ENCODE results near the gene RPH3AL. TPM values are rescaled to one million over a fixed set of nuclear protein-coding genes. Genes with fewer than 3 reads are reported as not detected.

RPH3AL gene
- total RNA-seq, 1 donor from 2014 or later: 0.78 TPM

GRCh38 chr17:381516-381915, 28.9 kb upstream of the RPH3AL start:
- peaks cover 38% of the 10 kb centered on the region for H3K4me1 Mint-ChIP-seq (ENCODE audit: unreplicated experiment)

DNA sequence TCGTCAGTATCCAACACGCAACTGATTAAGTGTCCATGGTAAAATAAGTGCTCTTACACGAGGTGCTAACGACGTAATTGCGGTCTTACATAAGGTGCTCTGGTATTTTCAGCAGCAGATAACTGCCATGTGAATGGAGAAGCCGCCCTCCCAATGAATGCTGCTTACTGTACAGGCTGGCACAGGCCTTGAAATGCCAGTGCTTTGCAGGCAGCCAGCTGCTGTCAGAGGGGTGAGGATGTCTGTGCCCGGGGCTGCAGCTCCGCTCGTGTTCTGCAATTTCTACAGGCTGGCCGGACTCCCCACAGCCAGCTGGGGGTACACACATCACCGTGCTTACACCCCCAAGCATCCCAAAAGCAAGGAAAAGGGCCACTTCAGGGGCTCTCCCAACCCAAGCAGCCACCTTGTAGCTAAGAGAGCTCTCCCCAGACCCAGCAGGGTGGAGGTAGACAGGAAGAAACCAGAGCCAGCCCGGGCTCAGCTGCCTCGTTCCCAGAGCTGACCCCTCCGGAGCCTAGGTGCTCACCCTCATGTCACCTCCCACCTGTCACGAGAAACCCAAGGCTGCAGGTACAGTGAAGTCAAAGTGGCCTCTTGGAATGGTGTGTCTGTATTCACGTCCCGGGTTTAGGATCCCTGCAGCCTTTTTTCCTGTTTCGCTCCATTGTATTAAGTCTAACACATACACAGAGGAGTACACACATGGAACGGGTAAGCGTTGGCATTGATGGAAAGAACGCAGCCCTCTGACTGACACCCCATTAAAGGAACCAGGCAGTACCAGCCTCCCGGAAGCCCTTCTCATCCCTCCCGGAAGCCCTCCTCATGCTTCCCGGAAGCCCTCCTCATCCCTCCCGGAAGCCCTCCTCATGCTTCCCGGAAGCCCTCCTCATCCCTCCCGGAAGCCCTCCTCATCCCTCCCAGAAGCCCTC, 27.2 kb upstream of the RPH3AL start:
- Mint-ChIP-seq H3K27ac (ENCODE audit: unreplicated experiment) (no peak overlapping the region), H3K4me1 (ENCODE audit: unreplicated experiment) (peaks cover 38% of the 10 kb centered on the region), H3K27me3 (ENCODE audit: unreplicated experiment) (peaks cover 18% of the 10 kb centered on the region), H3K4me3 (ENCODE audit: unreplicated experiment) (no peak overlapping the region), H3K36me3 (ENCODE audit: unreplicated experiment) (no peaks in the 10 kb centered on the region), H3K9me3 (ENCODE audit: unreplicated experiment) (no peaks in the 10 kb centered on the region)
- no peak for TF ChIP-seq CTCF (IDR thresholded peaks at IDR 0.05)
- DNase-seq (ENCODE audit: extremely low spot score, unreplicated experiment): no peak

More at GRCh38 chr17:381516-381915, 28.9 kb upstream of the RPH3AL start:
- Mint-ChIP-seq H3K27me3 (ENCODE audit: unreplicated experiment) (peaks cover 15% of the 10 kb centered on the region), H3K9me3 (ENCODE audit: unreplicated experiment) (no peaks in the 10 kb centered on the region), H3K27ac (ENCODE audit: unreplicated experiment) (no peak overlapping the region), H3K4me3 (ENCODE audit: unreplicated experiment) (no peak overlapping the region), H3K36me3 (ENCODE audit: unreplicated experiment) (no peaks in the 10 kb centered on the region)
- TF ChIP-seq CTCF (IDR thresholded peaks at IDR 0.05): no peak
- DNase-seq (ENCODE audit: extremely low spot score, unreplicated experiment): no peak

DNA sequence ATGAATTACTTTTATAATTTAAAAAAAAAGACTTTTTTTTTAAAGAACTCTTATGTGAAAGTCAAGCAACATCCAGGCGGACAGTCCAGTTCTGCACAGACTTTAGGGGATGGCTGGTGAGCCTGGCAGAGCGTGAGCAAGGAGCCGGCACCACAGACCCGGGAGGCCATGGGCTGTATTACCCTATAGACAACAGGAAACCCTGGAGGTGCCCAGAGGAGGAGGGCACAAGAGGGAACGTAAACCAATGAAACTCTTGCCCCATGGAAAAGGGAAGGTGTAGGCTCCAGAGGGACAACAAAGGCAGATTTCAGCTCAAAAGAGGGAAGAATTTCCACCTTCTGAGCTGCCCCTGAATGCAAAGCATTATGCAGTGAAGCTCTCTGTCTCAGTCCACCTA, 25.5 kb upstream of the RPH3AL start:
- TF ChIP-seq CTCF (IDR thresholded peaks at IDR 0.05): no peak
- Mint-ChIP-seq H3K4me3 (ENCODE audit: unreplicated experiment) (no peak overlapping the region), H3K4me1 (ENCODE audit: unreplicated experiment) (peaks cover 24% of the 10 kb centered on the region), H3K27ac (ENCODE audit: unreplicated experiment) (no peak overlapping the region), H3K9me3 (ENCODE audit: unreplicated experiment) (no peaks in the 10 kb centered on the region), H3K27me3 (ENCODE audit: unreplicated experiment) (peaks cover 18% of the 10 kb centered on the region), H3K36me3 (ENCODE audit: unreplicated experiment) (no peaks in the 10 kb centered on the region)
- DNase-seq (ENCODE audit: extremely low spot score, unreplicated experiment): no peak

DNA sequence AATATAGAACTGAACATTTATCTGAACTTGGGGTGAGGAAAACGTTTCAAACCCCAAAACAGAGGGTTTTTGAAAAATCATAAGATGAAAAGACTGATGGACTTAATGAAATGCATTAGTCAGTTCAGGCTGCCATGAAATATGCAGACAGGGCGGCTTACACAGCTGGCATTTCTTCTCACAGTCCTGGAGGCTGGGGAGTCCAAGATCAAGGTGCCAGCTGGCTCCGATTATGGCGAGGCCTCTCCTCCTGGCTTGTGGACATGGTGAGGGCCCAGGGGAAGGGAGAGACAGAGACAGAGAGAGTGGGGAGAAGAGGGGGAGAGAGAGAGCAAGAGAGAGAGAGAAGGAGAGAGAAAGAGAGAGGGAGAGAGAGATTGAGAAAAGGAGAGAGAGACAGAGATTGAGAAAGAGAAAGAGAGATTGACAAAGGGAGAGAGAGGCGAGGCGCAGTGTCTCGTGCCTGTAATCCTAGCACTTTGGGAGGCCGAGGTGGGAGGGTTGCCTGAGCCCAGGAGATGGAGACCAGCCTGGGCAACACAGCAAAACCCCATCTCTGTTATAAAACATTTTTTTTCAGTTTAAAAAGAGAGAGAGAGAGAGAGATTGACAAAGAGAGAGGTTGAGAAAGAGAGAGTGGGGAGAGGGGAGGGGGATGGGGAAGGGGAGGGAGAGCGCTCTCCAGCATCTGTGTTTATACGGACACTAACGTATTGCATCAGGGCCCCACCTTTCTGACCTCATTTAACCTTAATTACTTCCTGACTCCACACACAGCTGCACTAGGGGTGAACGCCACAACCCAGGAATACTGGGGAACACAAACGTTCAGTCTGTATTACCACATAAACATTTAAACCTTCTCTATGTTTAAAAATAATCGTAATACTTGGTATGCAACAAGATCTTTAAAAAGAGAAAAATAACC, 24.6 kb upstream of the RPH3AL start:
- Mint-ChIP-seq H3K4me3 (ENCODE audit: unreplicated experiment) (no peak overlapping the region), H3K36me3 (ENCODE audit: unreplicated experiment) (no peaks in the 10 kb centered on the region), H3K9me3 (ENCODE audit: unreplicated experiment) (no peaks in the 10 kb centered on the region), H3K4me1 (ENCODE audit: unreplicated experiment) (peaks cover 15% of the 10 kb centered on the region), H3K27me3 (ENCODE audit: unreplicated experiment) (peaks cover 18% of the 10 kb centered on the region), H3K27ac (ENCODE audit: unreplicated experiment) (peak overlapping the region; percentile 15)
- no peak for DNase-seq (ENCODE audit: extremely low spot score, unreplicated experiment)
- no peak for TF ChIP-seq CTCF (IDR thresholded peaks at IDR 0.05)

Data from osteocyte (in vitro differentiated cells).